Heart left ventricle (tissue), 16 donors: ENCODE results near the gene RNF207. TPM values are rescaled to one million over a fixed set of nuclear protein-coding genes. Genes with fewer than 3 reads are reported as not detected.

ENCODE experiments used
- ATAC-seq, 4 donors: fragments of 200-7000 bp; cut with Tn5 transposase; one replicate each; pipeline ENCODE4 v1.9.1; 2020 to 2022; ENCODE audit warnings: moderate library complexity in 4 of 4, mild to moderate bottlenecking in 3 of 4, moderate number of reproducible peaks in 1 of 4
- DNase-seq, 5 donors: peaks; one replicate each; pipeline ENCODE4 v3.0.0-alpha.2; 2020
- H3K27ac ChIP-seq, 12 donors: fragments of 200-600 bp; sonication (generic) in 4 of 12; one replicate each; pipeline versions ENCODE4 v1.5.0 to v1.8.0; 2016 to 2022; ENCODE audit warnings: mild to moderate bottlenecking in 2 of 12
- H3K27me3 ChIP-seq, 9 donors: fragments of 200-600 bp; sonication (generic) in 2 of 9; one replicate each; pipeline versions ENCODE4 v1.5.1 to v1.8.0; 2016 to 2022; ENCODE audit warnings: mild to moderate bottlenecking in 3 of 9
- H3K36me3 ChIP-seq, 9 donors: fragments of 200-600 bp; sonication (generic) in 2 of 9; one replicate each; pipeline versions ENCODE4 v1.5.0 to v1.8.0; 2018 to 2022; ENCODE audit warnings: mild to moderate bottlenecking in 2 of 9
- H3K4me1 ChIP-seq, 12 donors: fragments of 200-600 bp; sonication (generic) in 4 of 12; one replicate each; pipeline versions ENCODE4 v1.5.0 to v1.8.0; 2016 to 2022; ENCODE audit warnings: mild to moderate bottlenecking in 3 of 12
- H3K4me3 ChIP-seq, 12 donors: fragments of 200-600 bp; sonication (generic) in 4 of 12; one replicate each; pipeline versions ENCODE4 v1.5.0 to v1.8.0; 2017 to 2022; ENCODE audit warnings: mild to moderate bottlenecking in 9 of 12, moderate library complexity in 4 of 12
- H3K9me3 ChIP-seq, 12 donors: fragments of 200-600 bp; sonication (generic) in 4 of 12; one replicate each; pipeline versions ENCODE4 v1.5.0 to v1.8.0; 2016 to 2022; ENCODE audit warnings: mild to moderate bottlenecking in 1 of 12
- CTCF ChIP-seq, 12 donors: fragments of 200-600 bp; sonication (generic) in 4 of 12; IDR thresholded peaks; one replicate each; pipeline versions ENCODE4 v1.5.0 to v1.8.0; 2018 to 2022; ENCODE audit warnings: antibody characterized with exemption in 12 of 12, mild to moderate bottlenecking in 5 of 12
- POLR2A ChIP-seq, 2 donors: fragments of 450-650 bp; IDR thresholded peaks; one replicate each; pipeline ENCODE4 v1.6.1; 2017; ENCODE audit warnings: antibody characterized with exemption in 2 of 2, mild to moderate bottlenecking in 2 of 2, moderate library complexity in 2 of 2
- WGBS, 4 donors: extraction: QIAGEN DNeasy Blood & Tissue Kit in 2 of 4; methylation state at CpG; one replicate each; pipeline versions ENCODE4 v1.1.5 to v1.1.7; 2013 to 2018; 5-methylcytosine and 5-hydroxymethylcytosine counted together
- intact Hi-C, 10 donors: fragments of 100-400 bp; cut with DNase I; formaldehyde crosslinking; loops; one replicate each; pipeline versions ENCODE4 v1.11.1 to v1.14.2; 2022
- polyA plus RNA-seq, 2 donors: library from polyadenylated mRNA; stranded (reverse); fragments of 200-250 nt; gene quantifications; one replicate each; pipeline ENCODE4 v1.2.3, GENCODE V29; 2013
- total RNA-seq, 9 donors: library from RNA; depleted of rRNA in 2 of 9; stranded (reverse); fragments of >200 nt in 2 of 9; fragmentation: NEBNext Ultra II Directional in 3 of 9; extraction: Animal tissue kit (Norgen Biotek cat#: 25700) in 3 of 9; gene quantifications; one replicate each; pipeline versions ENCODE4 v1.1.0 to v1.2.4, GENCODE V29; 2016 to 2023
- donor health status: ischemic (EF 13 %, LVEDD 7.1; RV severe dilation, severe dysfunction).
- donor health status: healthy with polysubstance abuse.
- donor health status: DM: no; HTN: yes; CAD: no.
- donor health status: DM: no; HTN: no; CAD: no.
- donor health status: ischemic (EF 25% LVEDD 6.9; RV normal size, moderate dysfunction).
- donor health status: ischemic (EF 25% LVEDD 5.7; RV mildly dilated, moderate dysfunction).
- donor health status: healthy.
- donor health status: DM: yes; HTN: yes; CAD: no.
- donor health status: ischemic (EF 35%, LVEDD 5.7; RV mildly dilated, moderate dysfunction).
- donor health status: nonischemic (EF 11% LVEDD 7.7; RV severe dilation, severe dysfunction).
- donor health status: DM: yes; HTN: yes; CAD: no.
- donor health status: PGD.
- donor health status: ischemic (EF 29% LVEDD 5.4; RV normal size, mild dysfunction).
- donor health status: nonischemic (EF 23%, LVEDD 6.1; RV moderate dilation, normal function).

Gene RNF207
- total and polyA plus RNA-seq, 11 donors: 10.6 to 126 (median 58.2) TPM

- H3K36me3 ChIP-seq: peaks cover 3 to 39% (median 35%) of the 10 kb centered on the region in 9 donors
- H3K27me3 ChIP-seq: no peaks in the 10 kb centered on the region
- peak in 2 of 4 donors; percentile 8 to 13 for ATAC-seq
- intact Hi-C loops: loop anchor here in 3 of 10 donors (2.0 to 10.0 kb wide), 4 partner anchors 38 to 146 kb away; partner anchors contain the start of gene ICMT (in 2 of the 3)
- DNase-seq: no peak
- no peaks in the 10 kb centered on the region for H3K9me3 ChIP-seq
- peak overlapping the region in 11 of 12 donors; percentile 56 to 93 (median 84) for H3K27ac ChIP-seq
- 1 to 2% (median 1%) methylated on average over 19 to 31 of the region's 31 CpGs for WGBS, 4 donors
- H3K4me3 ChIP-seq: peak overlapping the region; percentile 77 to 100 (median 89)
- H3K4me1 ChIP-seq: peaks cover 8 to 28% (median 19%) of the 10 kb centered on the region in 12 donors
- TF ChIP-seq CTCF (IDR thresholded peaks at IDR 0.05): no peak
- TF ChIP-seq POLR2A (IDR thresholded peaks at IDR 0.05): no peak
Measured at GRCh38 chr1:6198646-6199297, 7.1 kb upstream of the RNF207 start.

GRCh38 chr1:6199298-6200187 is 6.4 kb upstream of the RNF207 start, which contains the start of gene RPL22:
Gene RPL22 (minus strand): TSS chr1:6199595. CDS start chr1:6199573, 22 bp downstream.
- ATAC-seq: peak; percentile 97 to 99 (median 98)
- intact Hi-C loops: loop anchor here in 5 of 10 donors (2.0 to 10.0 kb wide), 5 partner anchors 37 to 147 kb away; partner anchors contain the start of gene ICMT (in 3 of the 5)

DNA sequence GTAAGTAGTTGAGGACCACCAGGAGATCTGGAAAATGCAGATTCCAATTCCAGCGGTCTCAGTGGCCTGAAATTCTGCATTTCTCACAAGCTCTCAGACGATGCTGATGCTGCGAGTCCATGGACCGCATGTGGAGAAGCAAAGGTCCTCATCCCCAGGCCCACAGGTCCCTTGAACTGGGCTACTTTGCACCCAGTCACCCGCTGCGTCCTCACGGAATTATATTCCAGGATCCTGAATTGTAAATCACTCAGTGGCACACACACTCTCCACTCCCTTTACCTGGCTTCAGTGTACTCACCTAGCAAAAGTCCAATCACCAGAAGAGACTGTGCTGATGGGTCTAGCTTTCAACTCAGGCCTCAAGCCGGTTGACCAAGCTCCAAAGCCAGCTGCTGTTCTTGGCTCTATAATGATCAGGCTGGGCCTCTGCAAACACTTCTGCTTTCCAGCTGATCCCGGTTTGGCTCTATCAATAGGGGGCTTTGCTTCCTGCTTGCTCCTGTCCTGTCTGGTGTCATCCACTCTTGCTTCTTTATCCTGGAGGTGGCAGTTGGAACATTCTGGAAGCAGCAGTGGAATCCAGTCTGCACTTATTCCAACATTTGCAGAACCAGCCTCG is 5.6 kb upstream of the RNF207 start:
- Histone ChIP-seq H3K9me3 (no peaks in the 10 kb centered on the region), H3K27ac (peak overlapping the region; percentile 66 to 93 (median 84)), H3K4me3 (peak overlapping the region in 11 of 12 donors; percentile 29 to 100 (median 89)), H3K4me1 (peaks cover 8 to 37% (median 26%) of the 10 kb centered on the region in 12 donors), H3K36me3 (peaks cover 0 to 24% (median 20%) of the 10 kb centered on the region in 9 donors), H3K27me3 (no peaks in the 10 kb centered on the region)
- DNase-seq: no peak
- TF ChIP-seq CTCF (IDR thresholded peaks at IDR 0.05): no peak
- ATAC-seq: no peak
- intact Hi-C loops: loop anchor here in 2 of 10 donors (5.0 to 10.0 kb wide), 2 partner anchors 37 to 145 kb away; partner anchors contain the start of gene ICMT (in 1 of the 2)
- 63 to 68% (median 65%) methylated on average over 10 of the region's 10 CpGs for WGBS, 4 donors

More at GRCh38 chr1:6199298-6200187, 6.4 kb upstream of the RNF207 start, which contains the start of gene RPL22:
- TF ChIP-seq CTCF (IDR thresholded peaks at IDR 0.05) (peak in 1 of 12 donors; percentile 10), POLR2A (IDR thresholded peaks at IDR 0.05) (peak in 1 of 2 donors; percentile 78)
- Histone ChIP-seq H3K4me1 (peaks cover 8 to 31% (median 21%) of the 10 kb centered on the region in 12 donors), H3K9me3 (no peaks in the 10 kb centered on the region), H3K27ac (peak within 1 kb of the TSS; percentile 66 to 93 (median 84)), H3K4me3 (peak within 1 kb of the TSS; percentile 77 to 100 (median 89)), H3K27me3 (no peaks in the 10 kb centered on the region), H3K36me3 (peaks cover 0 to 32% (median 27%) of the 10 kb centered on the region in 9 donors)
- DNase-seq: peak; percentile 98 to 99 (median 98)
- 0 to 1% (median 1%) methylated on average over 31 to 53 of the region's 53 CpGs for WGBS, 4 donors
